Esophagus muscularis mucosa (tissue), 3 donors: ENCODE measurements around the gene ZSCAN9.

ENCODE experiments used
- CTCF ChIP-seq, 3 experiments: fragments of 200-600 bp in 2 of 3; fragments of 450-650 bp in 1 of 3; sonication (generic) in 2 of 3; IDR thresholded peaks; one replicate each; pipeline ENCODE4 v1.5.1; 2017 to 2019; ENCODE audit warnings: antibody characterized with exemption in 3 of 3, mild to moderate bottlenecking in 2 of 3, moderate library complexity in 1 of 3
- EP300 ChIP-seq: sonication (generic); formaldehyde crosslinking; IDR thresholded peaks from one replicate; pipeline ENCODE4 v1.6.1; 2017; ENCODE audit warnings: antibody characterized with exemption

GRCh38 chr6:28224131-28225055 lies 682 bp upstream of the ZSCAN9 start:
- TF ChIP-seq EP300: no peak
- TF ChIP-seq CTCF (IDR thresholded peaks at IDR 0.05): no peak
